Measurements from ENCODE around the gene USF3.

Gene USF3

GRCh38 chr3:113696658-113697499 lies 437 bp upstream of the USF3 start:
- DNase-seq (ENCODE audit: low spot score), result peak; percentile 99

- DNase-seq (ENCODE audit: low spot score), result no peak
These were observed 1.0 kb downstream of the USF3 start for GRCh38 chr3:113695431-113695785.

GRCh38 chr3:113690482-113690881 lies 6.0 kb downstream of the USF3 start:
- DNase-seq (ENCODE audit: low spot score), result no peak

GRCh38 chr3:113685956-113686721 lies 10.3 kb downstream of the USF3 start:
- DNase-seq (ENCODE audit: low spot score), result peak; percentile 15

GRCh38 chr3:113685124-113685523 lies 11.3 kb downstream of the USF3 start:
- DNase-seq (ENCODE audit: low spot score), result no peak

GRCh38 chr3:113684271-113684819 lies 12.1 kb downstream of the USF3 start:
- no peak for DNase-seq (ENCODE audit: low spot score)

- DNase-seq (ENCODE audit: low spot score), result no peak
These were observed 17.7 kb downstream of the USF3 start for GRCh38 chr3:113678773-113679172.

GRCh38 chr3:113677737-113678136 lies 18.7 kb downstream of the USF3 start:
- no peak for DNase-seq (ENCODE audit: low spot score)

GRCh38 chr3:113676261-113676660 lies 20.2 kb downstream of the USF3 start:
- no peak for DNase-seq (ENCODE audit: low spot score)

- no peak for DNase-seq (ENCODE audit: low spot score)
These were observed 22.8 kb downstream of the USF3 start for GRCh38 chr3:113673593-113673992.

- peak; percentile 17 for DNase-seq (ENCODE audit: low spot score)
These were observed 28.4 kb downstream of the USF3 start for GRCh38 chr3:113668015-113668414.

GRCh38 chr3:113664523-113665094 lies 31.8 kb downstream of the USF3 start:
- no peak for DNase-seq (ENCODE audit: low spot score)

- no peak for DNase-seq (ENCODE audit: low spot score)
These were observed 32.7 kb downstream of the USF3 start for GRCh38 chr3:113663761-113664160.

- no peak for DNase-seq (ENCODE audit: low spot score)
These were observed 33.1 kb downstream of the USF3 start for GRCh38 chr3:113663324-113663750.

GRCh38 chr3:113662824-113663223 lies 33.6 kb downstream of the USF3 start:
- no peak for DNase-seq (ENCODE audit: low spot score)

GRCh38 chr3:113660896-113661295 lies 35.5 kb downstream of the USF3 start:
- DNase-seq (ENCODE audit: low spot score), result peak; percentile 63

GRCh38 chr3:113660458-113660857 lies 36.0 kb downstream of the USF3 start:
- no peak for DNase-seq (ENCODE audit: low spot score)

- DNase-seq (ENCODE audit: low spot score), result no peak
These were observed 36.4 kb downstream of the USF3 start for GRCh38 chr3:113659996-113660395.

- no peak for DNase-seq (ENCODE audit: low spot score)
These were observed 37.3 kb downstream of the USF3 start for GRCh38 chr3:113659101-113659541.

GRCh38 chr3:113658107-113658506 lies 38.3 kb downstream of the USF3 start:
- DNase-seq (ENCODE audit: low spot score), result no peak

- DNase-seq (ENCODE audit: low spot score), result no peak
These were observed 41.6 kb downstream of the USF3 start for GRCh38 chr3:113654851-113655250.

- no peak for DNase-seq (ENCODE audit: low spot score)
These were observed 42.1 kb downstream of the USF3 start for GRCh38 chr3:113654310-113654709.
